HL-60 (cell line): ENCODE results near the gene ABCG1.

Source experiments
- DNase-seq, 2 experiments: peaks; one replicate each; pipeline ENCODE4 v3.0.0-alpha.2; 2010 to 2020; ENCODE audit warnings: low read depth in 1 of 2, low spot score in 1 of 2
- H3K27ac ChIP-seq: fragments of 250-450 bp; sonication (Bioruptor Pico); replicated peaks from 2 replicates; pipeline ENCODE4 v1.5.1; 2020; ENCODE audit warnings: mild to moderate bottlenecking, moderate library complexity
- H3K27me3 ChIP-seq: fragments of 250-450 bp; sonication (Bioruptor Pico); 2 replicates; pipeline ENCODE4 v1.5.1; 2021; ENCODE audit warnings: mild to moderate bottlenecking, moderate library complexity; ENCODE audit not compliant: insufficient read depth, poor library complexity, severe bottlenecking
- H3K4me3 ChIP-seq: replicated peaks from 2 replicates; pipeline ENCODE4 v1.5.1; 2011; ENCODE audit warnings: mild to moderate bottlenecking, control low read depth, low read length; ENCODE audit not compliant: insufficient read depth
- CTCF ChIP-seq: IDR thresholded peaks from one replicate; pipeline ENCODE4 v1.5.1; 2011; ENCODE audit warnings: low read length, control low read depth, inconsistent platforms; ENCODE audit not compliant: insufficient read depth
- GABPA ChIP-seq: IDR thresholded peaks from 2 replicates; pipeline ENCODE4 v1.6.1; 2012; ENCODE audit warnings: low read depth
- POLR2AphosphoS5 ChIP-seq: IDR thresholded peaks from 2 replicates; pipeline ENCODE4 v1.6.1; 2012; ENCODE audit warnings: low read depth
- REST ChIP-seq: IDR thresholded peaks from 2 replicates; pipeline ENCODE4 v1.6.1; 2012; ENCODE audit warnings: low read depth; ENCODE audit not compliant: insufficient replicate concordance
- SPI1 ChIP-seq: IDR thresholded peaks from 2 replicates; pipeline ENCODE4 v1.6.1; 2012; ENCODE audit warnings: low read depth, mild to moderate bottlenecking, borderline replicate concordance

The ABCG1 gene

GRCh38 chr21:42214921-42215320 is 4.0 kb upstream of the ABCG1 start:
- TF ChIP-seq REST (no peak), POLR2AphosphoS5 (no peak), SPI1 (no peak), GABPA (no peak), CTCF (no peak)
- H3K27ac ChIP-seq: no peak overlapping the region
- H3K4me3 ChIP-seq: no peak overlapping the region
- DNase-seq: no peak
- peaks cover 13% of the 10 kb centered on the region for H3K27me3 ChIP-seq

- H3K4me3 ChIP-seq: no peak overlapping the region
- DNase-seq: no peak
- H3K27ac ChIP-seq: no peak overlapping the region
- TF ChIP-seq REST: no peak
- TF ChIP-seq CTCF: no peak
- TF ChIP-seq GABPA: no peak
- no peak for TF ChIP-seq SPI1
- TF ChIP-seq POLR2AphosphoS5: no peak
- peaks cover 26% of the 10 kb centered on the region for H3K27me3 ChIP-seq
These were observed 2.8 kb upstream of the ABCG1 start for GRCh38 chr21:42215942-42216725.

GRCh38 chr21:42216726-42217572 is 2.0 kb upstream of the ABCG1 start:
- no peak for TF ChIP-seq SPI1
- no peak for TF ChIP-seq CTCF
- H3K27me3 ChIP-seq: peaks cover 26% of the 10 kb centered on the region
- DNase-seq: no peak
- no peak overlapping the region for H3K4me3 ChIP-seq
- no peak overlapping the region for H3K27ac ChIP-seq
